DND-41 (cell line): ENCODE measurements around the gene NR4A1.

Experiments
- ATAC-seq: fragments of 200-7000 bp; cut with Tn5 transposase; 3 replicates; pipeline ENCODE4 v1.9.1; 2021; ENCODE audit warnings: low read depth; ENCODE audit not compliant: insufficient read depth
- DNase-seq: peaks from one replicate; pipeline ENCODE4 v3.0.0-alpha.2; 2020
- H2AFZ ChIP-seq: 2 replicates; pipeline ENCODE4 v1.6.0; 2012; ENCODE audit warnings: low read depth, low read length
- H3K27ac ChIP-seq: 2 replicates; pipeline ENCODE4 v1.5.1; 2012; ENCODE audit warnings: low read length, inconsistent platforms
- H3K27me3 ChIP-seq: fragments of 200-600 bp; sonication (generic); 2 replicates; pipeline ENCODE4 v1.6.0; 2012; ENCODE audit warnings: low read length, mild to moderate bottlenecking, inconsistent platforms; ENCODE audit not compliant: insufficient read depth, poor library complexity
- H3K36me3 ChIP-seq: 2 replicates; pipeline ENCODE4 v1.5.1; 2012; ENCODE audit warnings: low read length, inconsistent platforms; ENCODE audit not compliant: insufficient read depth
- H3K4me1 ChIP-seq: 2 replicates; pipeline ENCODE4 v1.5.1; 2012; ENCODE audit warnings: mild to moderate bottlenecking, low read length; ENCODE audit not compliant: insufficient read depth
- H3K4me2 ChIP-seq: 2 replicates; pipeline ENCODE4 v1.6.0; 2012; ENCODE audit warnings: mild to moderate bottlenecking, moderate library complexity, low read length, inconsistent platforms; ENCODE audit not compliant: insufficient read depth
- H3K4me3 ChIP-seq, 2 experiments: fragments of 200-600 bp in 1 of 2; shearing (Covaris generic) in 1 of 2; 2 replicates each; pipeline ENCODE4 v1.5.1; 2012 to 2016; ENCODE audit warnings: inconsistent platforms in 2 of 2, low read length in 2 of 2, mild to moderate bottlenecking in 2 of 2, low read depth in 1 of 2, moderate library complexity in 1 of 2
- H3K79me2 ChIP-seq: 2 replicates; pipeline ENCODE4 v1.6.0; 2012; ENCODE audit warnings: low read length, inconsistent platforms; ENCODE audit not compliant: insufficient read depth
- H3K9ac ChIP-seq: 2 replicates; pipeline ENCODE4 v1.6.0; 2012; ENCODE audit warnings: low read depth, mild to moderate bottlenecking, inconsistent platforms, low read length, moderate library complexity
- H3K9me3 ChIP-seq: 2 replicates; pipeline ENCODE4 v1.5.1; 2012; ENCODE audit warnings: low read length, moderate library complexity, mild to moderate bottlenecking, inconsistent platforms; ENCODE audit not compliant: insufficient read depth, severe bottlenecking
- H4K20me1 ChIP-seq: 2 replicates; pipeline ENCODE4 v1.6.0; 2012; ENCODE audit warnings: low read length; ENCODE audit not compliant: insufficient read depth
- EZH2 ChIP-seq: IDR thresholded peaks from 3 replicates; pipeline ENCODE4 v1.6.1; 2012; ENCODE audit warnings: borderline replicate concordance, low read depth, mild to moderate bottlenecking, moderate library complexity, low read length, inconsistent platforms; ENCODE audit not compliant: severe bottlenecking
- TF ChIP-seq, protein P1 (sequence below): IDR thresholded peaks from 2 replicates; pipeline ENCODE4 v1.5.1; 2012; ENCODE audit warnings: borderline replicate concordance, low read length, moderate library complexity, mild to moderate bottlenecking; ENCODE audit not compliant: poor library complexity, severe bottlenecking; ENCODE audit errors: extremely low read depth

The NR4A1 gene

DNA sequence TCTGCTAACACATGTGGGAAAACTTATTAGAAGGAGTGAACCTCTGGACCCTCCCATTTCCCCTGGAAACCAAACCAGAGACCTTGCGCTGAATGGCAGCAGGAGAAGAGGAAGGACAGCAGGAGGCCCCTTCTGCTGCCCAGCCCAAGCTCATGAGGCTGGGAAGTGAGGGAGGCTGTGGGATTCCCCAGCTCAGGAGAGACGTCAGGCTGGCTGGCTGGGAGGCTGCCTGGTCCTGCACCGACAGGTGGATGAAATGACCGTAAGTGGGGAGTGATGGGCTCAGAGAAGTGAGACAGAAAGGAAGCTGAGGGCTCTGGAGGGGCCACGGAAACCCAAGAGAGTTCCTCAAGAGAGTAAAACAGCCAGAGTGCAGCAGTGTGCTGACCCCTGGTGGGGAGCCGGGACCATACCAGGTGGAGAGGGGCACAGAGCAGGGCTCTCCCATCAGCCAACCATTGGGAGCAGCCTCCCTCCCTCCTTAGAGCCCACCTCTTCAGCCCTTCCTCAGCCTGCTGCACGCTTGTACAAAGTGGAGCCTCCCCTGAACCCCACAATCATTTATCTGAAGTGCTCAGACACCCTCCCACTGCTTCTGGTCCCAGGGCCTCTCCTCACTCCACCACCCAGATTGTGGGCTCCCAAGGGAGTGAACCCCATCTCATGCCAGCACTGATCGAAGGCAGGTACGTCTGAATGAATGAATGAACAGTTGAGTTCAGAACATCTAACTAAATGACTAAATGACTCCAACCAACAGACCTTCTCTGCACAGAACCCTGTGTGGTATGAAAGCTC lies 30.5 kb upstream of the NR4A1 start:
- Histone ChIP-seq H3K9ac (peak overlapping the region; percentile 23), H4K20me1 (no peaks in the 10 kb centered on the region), H3K27ac (no peak overlapping the region), H3K79me2 (no peaks in the 10 kb centered on the region), H3K36me3 (no peaks in the 10 kb centered on the region), H3K4me1 (peaks cover 45% of the 10 kb centered on the region), H2AFZ (peak overlapping the region; percentile 60), H3K27me3 (no peaks in the 10 kb centered on the region), H3K4me2 (peak overlapping the region; percentile 55), H3K4me3 (peak overlapping the region in 1 of 2 experiments; percentile 48; a peak in 2 of 4 replicates), H3K9me3 (no peaks in the 10 kb centered on the region)
- TF ChIP-seq, protein P1, sequence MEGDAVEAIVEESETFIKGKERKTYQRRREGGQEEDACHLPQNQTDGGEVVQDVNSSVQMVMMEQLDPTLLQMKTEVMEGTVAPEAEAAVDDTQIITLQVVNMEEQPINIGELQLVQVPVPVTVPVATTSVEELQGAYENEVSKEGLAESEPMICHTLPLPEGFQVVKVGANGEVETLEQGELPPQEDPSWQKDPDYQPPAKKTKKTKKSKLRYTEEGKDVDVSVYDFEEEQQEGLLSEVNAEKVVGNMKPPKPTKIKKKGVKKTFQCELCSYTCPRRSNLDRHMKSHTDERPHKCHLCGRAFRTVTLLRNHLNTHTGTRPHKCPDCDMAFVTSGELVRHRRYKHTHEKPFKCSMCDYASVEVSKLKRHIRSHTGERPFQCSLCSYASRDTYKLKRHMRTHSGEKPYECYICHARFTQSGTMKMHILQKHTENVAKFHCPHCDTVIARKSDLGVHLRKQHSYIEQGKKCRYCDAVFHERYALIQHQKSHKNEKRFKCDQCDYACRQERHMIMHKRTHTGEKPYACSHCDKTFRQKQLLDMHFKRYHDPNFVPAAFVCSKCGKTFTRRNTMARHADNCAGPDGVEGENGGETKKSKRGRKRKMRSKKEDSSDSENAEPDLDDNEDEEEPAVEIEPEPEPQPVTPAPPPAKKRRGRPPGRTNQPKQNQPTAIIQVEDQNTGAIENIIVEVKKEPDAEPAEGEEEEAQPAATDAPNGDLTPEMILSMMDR: peak; percentile 87
- TF ChIP-seq EZH2: no peak
- peak; percentile 63 for ATAC-seq
- peak; percentile 79 for DNase-seq

DNA sequence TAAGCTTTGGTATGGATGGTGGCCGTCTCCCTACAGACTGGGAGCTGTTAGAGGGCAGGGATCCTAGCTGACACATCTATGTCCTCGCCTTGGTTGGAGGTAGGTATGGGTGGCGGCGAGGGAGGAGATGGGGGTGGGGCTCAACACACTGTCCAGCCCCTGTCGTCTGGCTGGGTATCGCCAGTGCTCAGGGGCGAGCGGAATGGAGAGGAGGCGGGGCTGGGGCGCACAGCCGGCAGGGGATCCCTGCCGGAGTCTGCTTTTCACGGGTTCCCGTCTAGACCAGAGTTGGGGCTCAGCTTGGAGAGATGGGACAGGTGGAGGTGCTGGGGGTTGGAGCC lies 28.4 kb upstream of the NR4A1 start:
- Histone ChIP-seq H4K20me1 (peaks cover 9% of the 10 kb centered on the region), H3K4me3 (peak overlapping the region in 1 of 2 experiments; percentile 62; a peak in 3 of 4 replicates), H3K9ac (peak overlapping the region; percentile 53), H2AFZ (peak overlapping the region; percentile 82; the same call in 1 of the 2 replicates), H3K4me1 (peaks cover 48% of the 10 kb centered on the region), H3K27me3 (no peaks in the 10 kb centered on the region), H3K9me3 (no peaks in the 10 kb centered on the region), H3K36me3 (no peaks in the 10 kb centered on the region), H3K4me2 (peak overlapping the region; percentile 90), H3K79me2 (no peaks in the 10 kb centered on the region), H3K27ac (no peak overlapping the region)
- TF ChIP-seq, protein P1: no peak
- TF ChIP-seq EZH2: no peak
- ATAC-seq: no peak
- DNase-seq: no peak

DNA sequence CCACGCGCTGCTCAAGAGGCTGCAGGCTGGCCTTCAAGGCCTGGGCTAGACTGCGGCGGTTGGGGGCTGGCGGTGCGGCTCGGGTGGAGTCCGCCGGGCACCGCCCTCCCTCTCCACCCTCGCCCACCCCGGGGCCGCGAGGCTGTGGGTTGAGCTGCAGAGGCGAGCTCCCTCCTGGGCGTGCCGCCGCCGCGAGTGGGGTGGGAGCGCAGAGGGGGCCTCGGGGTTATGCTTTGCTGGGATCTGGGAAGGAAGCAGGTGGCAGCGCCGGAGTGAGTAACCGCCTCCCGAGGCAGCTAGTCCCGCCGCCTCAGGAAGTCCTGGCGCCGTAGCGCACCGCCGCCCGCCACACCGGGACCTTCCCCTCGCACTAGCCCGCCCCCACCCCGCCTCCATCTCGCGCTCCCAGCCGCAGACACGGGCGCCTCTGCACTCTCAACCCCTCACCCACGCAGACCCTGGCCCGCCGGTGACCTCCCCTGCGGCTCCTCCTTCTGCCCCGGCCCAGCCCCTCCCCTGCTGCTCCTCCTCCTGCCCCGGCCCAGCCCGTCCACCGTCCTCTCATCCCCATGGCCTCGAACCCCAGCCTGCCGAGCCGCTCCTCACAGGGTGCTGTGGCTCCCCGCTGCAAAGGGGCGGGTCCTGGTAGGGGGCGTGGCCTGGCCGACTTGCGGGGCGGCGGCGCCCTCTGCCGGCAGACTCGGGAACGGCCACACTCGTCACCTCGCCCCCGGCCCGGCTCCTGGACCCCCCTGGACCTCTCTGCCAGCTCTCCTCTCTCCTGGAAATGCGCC lies 27.9 kb upstream of the NR4A1 start:
- peak; percentile 91 for DNase-seq
- Histone ChIP-seq H4K20me1 (peaks cover 9% of the 10 kb centered on the region), H3K4me3 (peak overlapping the region; percentile 10 to 62; a peak in 3 of 4 replicates), H3K9ac (peak overlapping the region; percentile 53), H3K36me3 (no peaks in the 10 kb centered on the region), H3K27ac (peak overlapping the region; percentile 70), H3K4me1 (peaks cover 48% of the 10 kb centered on the region), H2AFZ (peak overlapping the region; percentile 82), H3K27me3 (no peaks in the 10 kb centered on the region), H3K79me2 (no peaks in the 10 kb centered on the region), H3K9me3 (no peaks in the 10 kb centered on the region), H3K4me2 (peak overlapping the region; percentile 90)
- peak; percentile 68 for ATAC-seq
- TF ChIP-seq, protein P1: peak; percentile 95
- no peak for TF ChIP-seq EZH2
